SK-N-SH (cell line): Measurements from ENCODE around the gene SH2D3A. TPM values are rescaled to one million over a fixed set of nuclear protein-coding genes. Genes with fewer than 3 reads are reported as not detected.

Source experiments
- CTCF ChIA-PET: fragments of 300-600, 350-600 bp; formaldehyde crosslinking; extraction: SDS; loops from one replicate; lab custom pipeline; 2021; lab: Yijun Ruan, JAX
- POLR2A ChIA-PET: fragments of 350-600 bp; sonication (Branson Sonifier 250); formaldehyde crosslinking; extraction: SDS; loops from one replicate; lab custom pipeline; 2020; ENCODE audit warnings: antibody characterized with exemption, inconsistent platforms; lab: Yijun Ruan, JAX
- DNase-seq: peaks from one replicate; pipeline ENCODE4 v3.0.0; 2012
- H2AFZ ChIP-seq: fragments of 200-600 bp; sonication (generic); 2 replicates; pipeline ENCODE4 v1.8.1; 2016; ENCODE audit warnings: antibody characterized with exemption, mild to moderate bottlenecking, low read depth
- H3F3A ChIP-seq: fragments of 200-600 bp; sonication (generic); replicated peaks from 2 replicates; pipeline ENCODE3; 2016; ENCODE audit warnings: antibody characterized with exemption, mild to moderate bottlenecking; ENCODE audit not compliant: insufficient read depth
- H3K27ac ChIP-seq, 2 experiments: fragments of 200-500 bp in 1 of 2; fragments of 200-600 bp in 1 of 2; sonication (Bioruptor generic) in 1 of 2; sonication (generic), shearing (Covaris generic) in 1 of 2; 2 replicates each; pipeline versions ENCODE4 v1.5.1 to v1.6.1; 2014 to 2016; ENCODE audit warnings: low read depth in 2 of 2, inconsistent platforms in 1 of 2, low read length in 1 of 2, mild to moderate bottlenecking in 1 of 2, mixed read lengths in 1 of 2
- H3K27me3 ChIP-seq: fragments of 200-600 bp; sonication (generic), shearing (Covaris generic); 2 replicates; pipeline ENCODE4 v1.6.1; 2016; ENCODE audit warnings: mixed run types; ENCODE audit not compliant: insufficient read depth
- H3K36me3 ChIP-seq, 2 experiments: fragments of 200-500 bp in 1 of 2; fragments of 200-600 bp in 1 of 2; sonication (Bioruptor generic) in 1 of 2; sonication (generic) in 1 of 2; replicated peaks in 1 of 2; 2 replicates each; pipeline versions ENCODE3 to v1.5.1; 2014 to 2016; ENCODE audit warnings: low read length in 1 of 2, mild to moderate bottlenecking in 1 of 2; ENCODE audit not compliant: insufficient read depth in 2 of 2, control insufficient read depth in 1 of 2
- H3K4me1 ChIP-seq, 2 experiments: fragments of 200-500 bp in 1 of 2; fragments of 200-600 bp in 1 of 2; sonication (Bioruptor generic) in 1 of 2; sonication (generic), shearing (Covaris generic) in 1 of 2; 2 replicates each; pipeline versions ENCODE4 v1.5.1 to v1.6.1; 2014 to 2016; ENCODE audit warnings: low read depth in 1 of 2, low read length in 1 of 2, mixed run types in 1 of 2; ENCODE audit not compliant: insufficient read depth in 2 of 2, control insufficient read depth in 1 of 2
- H3K4me2 ChIP-seq: fragments of 200-600 bp; sonication (generic), shearing (Covaris generic); 2 replicates; pipeline ENCODE4 v1.6.1; 2017; ENCODE audit warnings: mixed run types
- H3K4me3 ChIP-seq, 2 experiments: fragments of 200-500 bp in 1 of 2; fragments of 200-600 bp in 1 of 2; sonication (Bioruptor generic) in 1 of 2; sonication (generic), shearing (Covaris generic) in 1 of 2; 2 replicates each; pipeline versions ENCODE4 v1.5.1 to v1.8.1; 2014 to 2016; ENCODE audit warnings: low read depth in 2 of 2, inconsistent platforms in 1 of 2, low read length in 1 of 2, mild to moderate bottlenecking in 1 of 2, mixed read lengths in 1 of 2, moderate library complexity in 1 of 2
- H3K79me2 ChIP-seq: fragments of 200-600 bp; sonication (generic); 2 replicates; pipeline ENCODE4 v1.8.1; 2017; ENCODE audit warnings: mild to moderate bottlenecking; ENCODE audit not compliant: insufficient read depth
- H3K9ac ChIP-seq: fragments of 200-600 bp; sonication (generic); 2 replicates; pipeline ENCODE4 v1.6.1; 2017; ENCODE audit warnings: mixed run types
- H3K9me2 ChIP-seq: fragments of 200-600 bp; sonication (generic); 2 replicates; pipeline ENCODE4 v1.6.1; 2017; ENCODE audit warnings: mixed run types
- H3K9me3 ChIP-seq: fragments of 200-600 bp; sonication (generic); 2 replicates; pipeline ENCODE4 v1.6.1; 2017; ENCODE audit warnings: mixed run types, mild to moderate bottlenecking, moderate library complexity
- H4K20me1 ChIP-seq: fragments of 200-600 bp; sonication (generic); 2 replicates; pipeline ENCODE4 v1.6.1; 2017; ENCODE audit warnings: mild to moderate bottlenecking, mixed run types; ENCODE audit not compliant: insufficient read depth
- CHD2 ChIP-seq: fragments of 150-350 bp; IDR thresholded peaks from 2 replicates; pipeline ENCODE4 v1.6.1; 2018; ENCODE audit warnings: low read length; ENCODE audit not compliant: partially characterized antibody
- ELF1 ChIP-seq: IDR thresholded peaks from 2 replicates; pipeline ENCODE4 v1.4.0; 2012
- EP300 ChIP-seq, 2 experiments: IDR thresholded peaks; 2 replicates each; pipeline versions ENCODE4 v1.4.0 to v1.6.1; 2012; ENCODE audit warnings: borderline replicate concordance in 1 of 2, low read depth in 1 of 2, low read length in 1 of 2
- EZH2phosphoT487 ChIP-seq: fragments of 200-600 bp; sonication (generic); IDR thresholded peaks from 2 replicates; pipeline ENCODE4 v1.6.1; 2017; ENCODE audit warnings: low read depth, mixed run types, mild to moderate bottlenecking, antibody characterized with exemption, moderate library complexity, borderline replicate concordance
- FOSL2 ChIP-seq: IDR thresholded peaks from 2 replicates; pipeline ENCODE4 v1.4.0; 2012; ENCODE audit warnings: low read depth, mild to moderate bottlenecking, moderate library complexity, borderline replicate concordance
- FOXM1 ChIP-seq: IDR thresholded peaks from 2 replicates; pipeline ENCODE4 v1.4.0; 2012; ENCODE audit warnings: low read depth, mild to moderate bottlenecking
- GATA2 ChIP-seq: sonication (generic); formaldehyde crosslinking; IDR thresholded peaks from 2 replicates; pipeline ENCODE4 v1.5.0; 2020; ENCODE audit warnings: mild to moderate bottlenecking, missing genetic modification reagents
- MEF2A ChIP-seq: IDR thresholded peaks from 2 replicates; pipeline ENCODE4 v1.4.0; 2012; ENCODE audit warnings: low read depth, borderline replicate concordance
- MXI1 ChIP-seq: IDR thresholded peaks from 2 replicates; pipeline ENCODE4 v1.6.1; 2012; ENCODE audit warnings: mild to moderate bottlenecking, low read depth, low read length, improper control_type of control experiment
- NFIC ChIP-seq: IDR thresholded peaks from 2 replicates; pipeline ENCODE4 v1.4.0; 2012; ENCODE audit warnings: borderline replicate concordance
- RFX5 ChIP-seq: IDR thresholded peaks from 2 replicates; pipeline ENCODE4 v1.6.1; 2012; ENCODE audit warnings: mild to moderate bottlenecking, improper control_type of control experiment, low read length
- RXRA ChIP-seq: IDR thresholded peaks from 2 replicates; pipeline ENCODE4 v1.4.0; 2012; ENCODE audit warnings: low read depth, mild to moderate bottlenecking, borderline replicate concordance
- TAF1 ChIP-seq: IDR thresholded peaks from 2 replicates; pipeline ENCODE4 v1.6.1; 2012; ENCODE audit warnings: low read depth, mild to moderate bottlenecking, low read length, moderate library complexity, borderline replicate concordance
- YY1 ChIP-seq: IDR thresholded peaks from 2 replicates; pipeline ENCODE4 v1.4.0; 2012; ENCODE audit warnings: low read depth, mild to moderate bottlenecking
- WGBS: methylation state at CpG from one replicate; pipeline ENCODE4 v1.1.6; 2017; ENCODE audit warnings: low lambda C conversion rate; 5-methylcytosine and 5-hydroxymethylcytosine counted together
- polyA plus RNA-seq, 3 experiments: library from polyadenylated mRNA; depleted of rRNA; stranded (reverse); fragments of >200 nt; gene quantifications; 2 replicates each; pipeline ENCODE4 v1.2.3, GENCODE V29; 2012
- TF ChIP-seq, protein P1 (sequence below): fragments of 200-600 bp; sonication (generic); IDR thresholded peaks from 2 replicates; pipeline ENCODE4 v1.6.1; 2017; ENCODE audit warnings: antibody characterized with exemption, mild to moderate bottlenecking, moderate library complexity
- TF ChIP-seq, protein P2 (sequence below): IDR thresholded peaks from 2 replicates; pipeline ENCODE4 v1.4.0; 2012; ENCODE audit warnings: low read depth, borderline replicate concordance
- TF ChIP-seq, protein P3 (sequence below): IDR thresholded peaks from 2 replicates; pipeline ENCODE4; 2012
- TF ChIP-seq, protein P4 (sequence below): IDR thresholded peaks from 2 replicates; pipeline ENCODE4 v1.4.0; 2012; ENCODE audit warnings: low read depth
- TF ChIP-seq, protein P5 (sequence below): IDR thresholded peaks from 2 replicates; pipeline ENCODE4 v1.4.0; 2012; ENCODE audit warnings: low read depth, borderline replicate concordance

Gene SH2D3A
- polyA plus RNA-seq, 1 of the 3 experiments (the other 2 are of a cell fraction), result 0.35 TPM

DNA sequence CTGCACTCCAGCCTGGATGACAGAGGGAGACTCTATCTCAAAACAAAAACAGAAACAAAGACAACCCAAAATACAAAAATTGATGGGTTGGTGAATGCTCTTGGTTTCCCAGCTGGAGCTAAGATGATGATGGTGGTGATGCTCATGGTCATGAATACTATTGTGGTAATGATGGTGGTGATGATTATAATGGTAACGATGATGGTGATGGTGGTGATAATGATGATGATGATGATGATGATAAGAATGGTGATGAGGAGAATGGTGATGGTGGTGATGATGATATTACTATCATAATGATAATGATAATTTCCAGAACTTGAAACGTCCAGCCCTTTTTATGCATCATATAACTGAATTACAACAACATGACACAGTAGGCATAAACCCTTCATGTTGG, 45.4 kb upstream of the SH2D3A start:
- CTCF ChIA-PET, result no interaction called here

DNA sequence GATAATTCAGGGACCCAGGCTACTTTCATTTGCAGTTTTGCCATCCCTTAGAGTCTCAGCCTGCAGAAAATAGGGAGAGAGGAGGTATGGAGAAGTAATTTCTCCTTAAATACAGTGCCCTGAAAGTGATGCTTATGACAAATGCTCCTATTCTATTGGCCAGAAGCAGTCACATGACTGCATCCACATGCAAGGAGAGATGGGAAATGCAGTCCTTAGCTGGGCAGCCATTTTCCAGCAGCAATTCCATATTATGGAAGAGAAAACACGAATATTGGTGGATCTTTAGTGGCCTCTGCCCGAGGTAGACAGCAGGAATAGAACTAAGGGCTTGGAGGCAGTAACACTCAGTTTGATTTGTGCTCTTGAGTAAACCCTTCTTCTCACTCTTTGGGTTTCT, 44.7 kb upstream of the SH2D3A start:
- CTCF ChIA-PET, result no interaction called here
- POLR2A ChIA-PET, result no interaction called here
- no peaks in the 10 kb centered on the region for H3K9me3 ChIP-seq
- no peak overlapping the region for H3K9ac ChIP-seq
- H3K79me2 ChIP-seq, result no peaks in the 10 kb centered on the region
- H3K9me2 ChIP-seq, result no peaks in the 10 kb centered on the region
- peak overlapping the region; percentile 55; the same call in 1 of the 2 replicates for H3K4me2 ChIP-seq
- no peak overlapping the region for H3K4me3 ChIP-seq
- WGBS, result 0% methylated on average over 2 of the region's 2 CpGs
- no peak overlapping the region for H3K27ac ChIP-seq
- H3K36me3 ChIP-seq, result no peaks in the 10 kb centered on the region
- no peaks in the 10 kb centered on the region for H3F3A ChIP-seq
- H4K20me1 ChIP-seq, result no peaks in the 10 kb centered on the region
- H2AFZ ChIP-seq, result peak overlapping the region; percentile 96
- DNase-seq, result peak; percentile 73
- H3K27me3 ChIP-seq, result peaks cover 10% of the 10 kb centered on the region; the same call in 1 of the 2 replicates
- H3K4me1 ChIP-seq, result no peaks in the 10 kb centered on the region
- TF ChIP-seq YY1 (peak; percentile 93), ELF1 (no peak), CHD2 (no peak), RFX5 (no peak), MXI1 (no peak), MEF2A (no peak), FOXM1 (no peak), FOSL2 (no peak)
- TF ChIP-seq, protein P1, sequence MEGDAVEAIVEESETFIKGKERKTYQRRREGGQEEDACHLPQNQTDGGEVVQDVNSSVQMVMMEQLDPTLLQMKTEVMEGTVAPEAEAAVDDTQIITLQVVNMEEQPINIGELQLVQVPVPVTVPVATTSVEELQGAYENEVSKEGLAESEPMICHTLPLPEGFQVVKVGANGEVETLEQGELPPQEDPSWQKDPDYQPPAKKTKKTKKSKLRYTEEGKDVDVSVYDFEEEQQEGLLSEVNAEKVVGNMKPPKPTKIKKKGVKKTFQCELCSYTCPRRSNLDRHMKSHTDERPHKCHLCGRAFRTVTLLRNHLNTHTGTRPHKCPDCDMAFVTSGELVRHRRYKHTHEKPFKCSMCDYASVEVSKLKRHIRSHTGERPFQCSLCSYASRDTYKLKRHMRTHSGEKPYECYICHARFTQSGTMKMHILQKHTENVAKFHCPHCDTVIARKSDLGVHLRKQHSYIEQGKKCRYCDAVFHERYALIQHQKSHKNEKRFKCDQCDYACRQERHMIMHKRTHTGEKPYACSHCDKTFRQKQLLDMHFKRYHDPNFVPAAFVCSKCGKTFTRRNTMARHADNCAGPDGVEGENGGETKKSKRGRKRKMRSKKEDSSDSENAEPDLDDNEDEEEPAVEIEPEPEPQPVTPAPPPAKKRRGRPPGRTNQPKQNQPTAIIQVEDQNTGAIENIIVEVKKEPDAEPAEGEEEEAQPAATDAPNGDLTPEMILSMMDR, result no peak
- TF ChIP-seq, protein P2, sequence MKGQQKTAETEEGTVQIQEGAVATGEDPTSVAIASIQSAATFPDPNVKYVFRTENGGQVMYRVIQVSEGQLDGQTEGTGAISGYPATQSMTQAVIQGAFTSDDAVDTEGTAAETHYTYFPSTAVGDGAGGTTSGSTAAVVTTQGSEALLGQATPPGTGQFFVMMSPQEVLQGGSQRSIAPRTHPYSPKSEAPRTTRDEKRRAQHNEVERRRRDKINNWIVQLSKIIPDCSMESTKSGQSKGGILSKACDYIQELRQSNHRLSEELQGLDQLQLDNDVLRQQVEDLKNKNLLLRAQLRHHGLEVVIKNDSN, result peak; percentile 96
- TF ChIP-seq, protein P3, sequence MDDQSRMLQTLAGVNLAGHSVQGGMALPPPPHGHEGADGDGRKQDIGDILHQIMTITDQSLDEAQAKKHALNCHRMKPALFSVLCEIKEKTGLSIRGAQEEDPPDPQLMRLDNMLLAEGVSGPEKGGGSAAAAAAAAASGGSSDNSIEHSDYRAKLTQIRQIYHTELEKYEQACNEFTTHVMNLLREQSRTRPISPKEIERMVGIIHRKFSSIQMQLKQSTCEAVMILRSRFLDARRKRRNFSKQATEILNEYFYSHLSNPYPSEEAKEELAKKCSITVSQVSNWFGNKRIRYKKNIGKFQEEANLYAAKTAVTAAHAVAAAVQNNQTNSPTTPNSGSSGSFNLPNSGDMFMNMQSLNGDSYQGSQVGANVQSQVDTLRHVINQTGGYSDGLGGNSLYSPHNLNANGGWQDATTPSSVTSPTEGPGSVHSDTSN, result peak; percentile 44

More for the DNA sequence above, 45.4 kb upstream of the SH2D3A start:
- POLR2A ChIA-PET, result no interaction called here
- Histone ChIP-seq H3K9me2 (no peaks in the 10 kb centered on the region), H3K4me1 (no peaks in the 10 kb centered on the region), H3K27ac (no peak overlapping the region), H3K27me3 (peaks cover 9% of the 10 kb centered on the region; the same call in 1 of the 2 replicates), H3K36me3 (no peaks in the 10 kb centered on the region), H2AFZ (peak overlapping the region; percentile 96; the same call in 1 of the 2 replicates), H4K20me1 (no peaks in the 10 kb centered on the region), H3F3A (no peaks in the 10 kb centered on the region), H3K4me2 (no peak overlapping the region), H3K9ac (no peak overlapping the region), H3K9me3 (no peaks in the 10 kb centered on the region), H3K79me2 (no peaks in the 10 kb centered on the region), H3K4me3 (no peak overlapping the region)
- TF ChIP-seq RXRA, result no peak
- TF ChIP-seq, protein P4, sequence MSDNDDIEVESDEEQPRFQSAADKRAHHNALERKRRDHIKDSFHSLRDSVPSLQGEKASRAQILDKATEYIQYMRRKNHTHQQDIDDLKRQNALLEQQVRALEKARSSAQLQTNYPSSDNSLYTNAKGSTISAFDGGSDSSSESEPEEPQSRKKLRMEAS, result no peak
- no peak for TF ChIP-seq NFIC
- TF ChIP-seq EZH2phosphoT487, result no peak
- TF ChIP-seq CHD2, result no peak
- TF ChIP-seq, protein P5, sequence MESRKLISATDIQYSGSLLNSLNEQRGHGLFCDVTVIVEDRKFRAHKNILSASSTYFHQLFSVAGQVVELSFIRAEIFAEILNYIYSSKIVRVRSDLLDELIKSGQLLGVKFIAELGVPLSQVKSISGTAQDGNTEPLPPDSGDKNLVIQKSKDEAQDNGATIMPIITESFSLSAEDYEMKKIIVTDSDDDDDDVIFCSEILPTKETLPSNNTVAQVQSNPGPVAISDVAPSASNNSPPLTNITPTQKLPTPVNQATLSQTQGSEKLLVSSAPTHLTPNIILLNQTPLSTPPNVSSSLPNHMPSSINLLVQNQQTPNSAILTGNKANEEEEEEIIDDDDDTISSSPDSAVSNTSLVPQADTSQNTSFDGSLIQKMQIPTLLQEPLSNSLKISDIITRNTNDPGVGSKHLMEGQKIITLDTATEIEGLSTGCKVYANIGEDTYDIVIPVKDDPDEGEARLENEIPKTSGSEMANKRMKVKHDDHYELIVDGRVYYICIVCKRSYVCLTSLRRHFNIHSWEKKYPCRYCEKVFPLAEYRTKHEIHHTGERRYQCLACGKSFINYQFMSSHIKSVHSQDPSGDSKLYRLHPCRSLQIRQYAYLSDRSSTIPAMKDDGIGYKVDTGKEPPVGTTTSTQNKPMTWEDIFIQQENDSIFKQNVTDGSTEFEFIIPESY, result no peak
- no peak for TF ChIP-seq GATA2 (CRISPR knock-in tag)
- no peak for TF ChIP-seq RFX5
- no peak for TF ChIP-seq EP300 (IDR thresholded peaks at IDR 0.05; ENCODE audit: borderline replicate concordance in 1 of 2, low read depth in 1 of 2, low read length in 1 of 2)
- TF ChIP-seq, protein P1, result no peak
- no peak for TF ChIP-seq TAF1
- no peak for DNase-seq
- WGBS, result 10% methylated on average over 2 of the region's 2 CpGs
